Muscle of leg (tissue), 16 donors: Measurements from ENCODE around the gene CDC123. TPM values are rescaled to one million over a fixed set of nuclear protein-coding genes. Genes with fewer than 3 reads are reported as not detected.
A peak's percentile ranks its signal among the peaks of the same experiment; 100 is the strongest.

Experiments
- DNase-seq: peaks from one replicate; pipeline ENCODE4 v3.0.0; 2013
- H3K27ac ChIP-seq: one replicate; pipeline ENCODE4 v1.5.1; 2013; ENCODE audit warnings: mild to moderate bottlenecking, low read length, control low read depth
- H3K27me3 ChIP-seq: one replicate; pipeline ENCODE4 v1.6.1; 2013; ENCODE audit warnings: low read length; ENCODE audit not compliant: control insufficient read depth, insufficient read depth
- H3K36me3 ChIP-seq: one replicate; pipeline ENCODE4 v1.6.1; 2013; ENCODE audit warnings: low read length; ENCODE audit not compliant: control insufficient read depth, insufficient read depth
- H3K4me1 ChIP-seq: one replicate; pipeline ENCODE4 v1.6.1; 2013; ENCODE audit warnings: low read length; ENCODE audit not compliant: control insufficient read depth, insufficient read depth
- H3K4me3 ChIP-seq: one replicate; pipeline ENCODE4 v1.5.1; 2013; ENCODE audit warnings: low read length, control low read depth
- H3K9me3 ChIP-seq: replicated peaks from 2 replicates; pipeline ENCODE4 v1.6.1; 2013; ENCODE audit warnings: low read depth, low read length; ENCODE audit not compliant: control insufficient read depth
- WGBS: methylation state at CpG from one replicate; pipeline ENCODE4 v1.1.5; 2013; ENCODE audit warnings: missing lambda C conversion rate; ENCODE audit not compliant: insufficient coverage; 5-methylcytosine and 5-hydroxymethylcytosine counted together
- long read RNA-seq, 11 donors: transcript quantifications; one replicate each; lab custom pipeline, GENCODE V29; 2026
- polyA plus RNA-seq, 8 donors: library from polyadenylated mRNA; unstranded; fragments of 120-200 nt; gene quantifications; one replicate each; pipeline versions ENCODE4 v1.2.1 to v1.2.3, GENCODE V29; 2013; ENCODE audit warnings: inconsistent platforms in 1 of 8, low replicate concordance in 1 of 8; ENCODE audit not compliant: insufficient read length in 8 of 8, insufficient read depth in 1 of 8
- total RNA-seq: library from RNA; stranded (reverse); fragments of 120-200 nt; gene quantifications from one replicate; pipeline ENCODE4 v1.2.4, GENCODE V29; 2013

CDC123 gene
- 60.2 TPM for total RNA-seq
- polyA plus RNA-seq, result 10 to 100 TPM; 75.3 to 97.7 (median 90.4) TPM
- long read RNA-seq, donor 1, transcript CDC123-201 (13 exons, 1,542 nt), result major isoform, 8 of 8 reads
- long read RNA-seq, donor 1, partial matches to known transcripts, result 0 of 8 reads
- long read RNA-seq, donor 1, other reads (novel, unspliced or antisense), result 0 of 8 reads
- long read RNA-seq, donor 2, partial matches to known transcripts, result 0 of 5 reads
- long read RNA-seq, donor 2, other reads (novel, unspliced or antisense), result 0 of 5 reads
- long read RNA-seq, donor 3, transcript CDC123-201 (13 exons, 1,542 nt), result major isoform, 29 of 40 reads
- long read RNA-seq, donor 3, partial matches to known transcripts, result 9 of 40 reads
- long read RNA-seq, donor 3, other reads (novel, unspliced or antisense), result 0 of 40 reads
- long read RNA-seq, donor 4, partial matches to known transcripts, result 0 of 5 reads
- long read RNA-seq, donor 4, other reads (novel, unspliced or antisense), result 0 of 5 reads
- long read RNA-seq, donor 5, transcript CDC123-201 (13 exons, 1,542 nt), result major isoform, 33 of 68 reads
- long read RNA-seq, donor 5, partial matches to known transcripts, result 35 of 68 reads
- long read RNA-seq, donor 5, other reads (novel, unspliced or antisense), result 0 of 68 reads
- long read RNA-seq, donor 6, transcript CDC123-201 (13 exons, 1,542 nt), result major isoform, 26 of 47 reads
- long read RNA-seq, donor 6, partial matches to known transcripts, result 20 of 47 reads
- long read RNA-seq, donor 6, other reads (novel, unspliced or antisense), result 0 of 47 reads
- long read RNA-seq, donor 7, transcript CDC123-201 (13 exons, 1,542 nt), result major isoform, 23 of 37 reads
- long read RNA-seq, donor 7, partial matches to known transcripts, result 13 of 37 reads
- long read RNA-seq, donor 7, other reads (novel, unspliced or antisense), result 0 of 37 reads
- long read RNA-seq, donor 8, transcript CDC123-201 (13 exons, 1,542 nt), result major isoform, 17 of 17 reads
- long read RNA-seq, donor 8, partial matches to known transcripts, result 0 of 17 reads
- long read RNA-seq, donor 8, other reads (novel, unspliced or antisense), result 0 of 17 reads
- long read RNA-seq, donor 9, transcript CDC123-201 (13 exons, 1,542 nt), result major isoform, 10 of 22 reads
- long read RNA-seq, donor 9, partial matches to known transcripts, result 10 of 22 reads
- long read RNA-seq, donor 9, other reads (novel, unspliced or antisense), result 0 of 22 reads
- long read RNA-seq, donor 10, transcript CDC123-201 (13 exons, 1,542 nt), result major isoform, 25 of 26 reads
- long read RNA-seq, donor 10, partial matches to known transcripts, result 0 of 26 reads
- long read RNA-seq, donor 10, other reads (novel, unspliced or antisense), result 0 of 26 reads
- long read RNA-seq, donor 11, transcript CDC123-201 (13 exons, 1,542 nt), result major isoform, 18 of 31 reads
- long read RNA-seq, donor 11, partial matches to known transcripts, result 13 of 31 reads
- long read RNA-seq, donor 11, other reads (novel, unspliced or antisense), result 0 of 31 reads

- peak; percentile 96 for DNase-seq
- peaks cover 15% of the 10 kb centered on the region for H3K36me3 ChIP-seq
- peak within 1 kb of the TSS; percentile 98 for H3K27ac ChIP-seq
- H3K27me3 ChIP-seq, result no peaks in the 10 kb centered on the region
- peak within 1 kb of the TSS; percentile 98 for H3K4me3 ChIP-seq
- H3K4me1 ChIP-seq, result peaks cover 6% of the 10 kb centered on the region
- no peaks in the 10 kb centered on the region for H3K9me3 ChIP-seq
- WGBS, result under 1% methylated on average over 54 of the region's 62 CpGs
These were observed at the start of gene CDC123, which contains the start of gene NUDT5 for GRCh38 chr10:12195603-12196506. Gene CDC123, plus strand, starts transcription at chr10:12196188. Its CDS starts 58 bp downstream, at chr10:12196246. Gene NUDT5, minus strand, starts transcription at chr10:12195891. Its CDS starts 9,600 bp downstream, at chr10:12186291.

GRCh38 chr10:12150163-12150562 lies 45.8 kb upstream of the CDC123 start:
- no peak overlapping the region for H3K27ac ChIP-seq
- H3K4me1 ChIP-seq, result no peaks in the 10 kb centered on the region
- H3K27me3 ChIP-seq, result no peaks in the 10 kb centered on the region
- peaks cover 15% of the 10 kb centered on the region for H3K36me3 ChIP-seq
- no peak overlapping the region for H3K4me3 ChIP-seq
- DNase-seq, result no peak
- WGBS, result 75% methylated on average over 2 of the region's 4 CpGs
- H3K9me3 ChIP-seq, result no peaks in the 10 kb centered on the region

GRCh38 chr10:12154516-12154915 lies 41.5 kb upstream of the CDC123 start:
- H3K27ac ChIP-seq, result no peak overlapping the region
- H3K36me3 ChIP-seq, result peaks cover 28% of the 10 kb centered on the region
- no peak for DNase-seq
- H3K27me3 ChIP-seq, result no peaks in the 10 kb centered on the region
- no peaks in the 10 kb centered on the region for H3K4me1 ChIP-seq
- 64% methylated on average over 3 of the region's 6 CpGs for WGBS
- H3K4me3 ChIP-seq, result no peak overlapping the region
- H3K9me3 ChIP-seq, result no peaks in the 10 kb centered on the region

- no peaks in the 10 kb centered on the region for H3K4me1 ChIP-seq
- H3K9me3 ChIP-seq, result no peaks in the 10 kb centered on the region
- no peak for DNase-seq
- peaks cover 30% of the 10 kb centered on the region for H3K36me3 ChIP-seq
- H3K4me3 ChIP-seq, result no peak overlapping the region
- H3K27me3 ChIP-seq, result no peaks in the 10 kb centered on the region
- H3K27ac ChIP-seq, result no peak overlapping the region
- 86% methylated on average over 1 of the region's 14 CpGs for WGBS
These were observed 39.4 kb upstream of the CDC123 start for GRCh38 chr10:12156367-12157123.

- Histone ChIP-seq H3K27ac (no peak overlapping the region), H3K4me1 (no peaks in the 10 kb centered on the region), H3K36me3 (peaks cover 41% of the 10 kb centered on the region), H3K27me3 (no peaks in the 10 kb centered on the region), H3K9me3 (no peaks in the 10 kb centered on the region), H3K4me3 (no peak overlapping the region)
- no peak for DNase-seq
- WGBS, result no CpG with 5 or more reads among the region's 3 CpGs
These were observed 37.9 kb upstream of the CDC123 start for GRCh38 chr10:12158111-12158510.

GRCh38 chr10:12160664-12161063 lies 35.3 kb upstream of the CDC123 start:
- no peak for DNase-seq
- Histone ChIP-seq H3K4me1 (no peaks in the 10 kb centered on the region), H3K4me3 (no peak overlapping the region), H3K27ac (no peak overlapping the region), H3K9me3 (no peaks in the 10 kb centered on the region), H3K36me3 (peaks cover 50% of the 10 kb centered on the region), H3K27me3 (no peaks in the 10 kb centered on the region)
- WGBS, result no CpG with 5 or more reads among the region's 5 CpGs

- 97% methylated on average over 5 of the region's 6 CpGs for WGBS
- no peaks in the 10 kb centered on the region for H3K27me3 ChIP-seq
- H3K9me3 ChIP-seq, result no peaks in the 10 kb centered on the region
- DNase-seq, result no peak
- H3K4me1 ChIP-seq, result no peaks in the 10 kb centered on the region
- H3K36me3 ChIP-seq, result peaks cover 59% of the 10 kb centered on the region
- H3K4me3 ChIP-seq, result no peak overlapping the region
- no peak overlapping the region for H3K27ac ChIP-seq
These were observed 33.1 kb upstream of the CDC123 start for GRCh38 chr10:12162927-12163326.

GRCh38 chr10:12164085-12164484 lies 31.9 kb upstream of the CDC123 start:
- H3K27me3 ChIP-seq, result no peaks in the 10 kb centered on the region
- H3K4me3 ChIP-seq, result no peak overlapping the region
- 82% methylated on average over 7 of the region's 12 CpGs for WGBS
- no peaks in the 10 kb centered on the region for H3K9me3 ChIP-seq
- no peaks in the 10 kb centered on the region for H3K4me1 ChIP-seq
- peaks cover 53% of the 10 kb centered on the region for H3K36me3 ChIP-seq
- H3K27ac ChIP-seq, result no peak overlapping the region
- no peak for DNase-seq
